GM18508 (cell line): ENCODE measurements around the gene TSGA10IP.

Experiments
- ATAC-seq: cut with Tn5 transposase; IDR thresholded peaks from one replicate; pipeline ENCODE4 v1.9.1; 2021; ENCODE audit warnings: moderate number of reproducible peaks; ENCODE audit not compliant: insufficient read depth, unreplicated experiment

The TSGA10IP gene

DNA sequence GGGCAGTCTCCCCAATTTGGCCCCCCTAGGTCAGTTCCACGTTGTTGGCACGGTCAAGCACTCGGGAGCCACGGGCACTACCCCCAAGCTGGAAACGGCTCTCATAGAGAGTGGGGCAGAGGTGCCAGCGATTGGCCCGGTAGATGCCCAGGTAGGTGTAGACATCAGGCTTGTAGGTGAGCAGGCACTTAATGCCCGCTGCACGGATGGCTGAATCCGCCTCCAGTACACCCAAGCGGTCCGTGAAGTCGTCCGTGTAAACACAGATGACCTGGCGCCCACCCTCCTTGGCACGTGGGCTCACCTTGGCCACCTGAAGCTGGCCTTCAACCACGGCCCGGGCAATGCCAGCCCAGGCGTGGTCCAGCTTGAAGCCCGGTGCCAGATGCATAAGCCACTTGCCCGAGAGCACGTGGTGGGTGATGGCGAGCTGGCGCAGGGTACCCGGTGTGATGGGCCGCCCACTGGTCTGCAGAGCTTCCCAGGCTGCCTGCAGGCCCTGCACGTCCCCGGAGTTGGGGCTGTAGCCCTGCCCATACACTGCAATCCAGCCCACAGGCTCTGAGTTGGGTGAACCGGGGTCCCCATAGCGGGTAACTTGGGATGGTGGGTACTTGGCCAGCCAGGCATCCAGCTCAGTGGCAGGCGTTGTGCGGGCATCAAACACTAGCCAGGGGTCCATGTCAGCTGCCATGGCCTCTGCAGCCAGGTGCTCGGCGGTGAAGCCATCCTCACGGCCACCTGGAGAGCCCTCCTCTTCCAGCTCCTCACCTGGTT lies 27.7 kb upstream of the TSGA10IP start:
- no peak for ATAC-seq

DNA sequence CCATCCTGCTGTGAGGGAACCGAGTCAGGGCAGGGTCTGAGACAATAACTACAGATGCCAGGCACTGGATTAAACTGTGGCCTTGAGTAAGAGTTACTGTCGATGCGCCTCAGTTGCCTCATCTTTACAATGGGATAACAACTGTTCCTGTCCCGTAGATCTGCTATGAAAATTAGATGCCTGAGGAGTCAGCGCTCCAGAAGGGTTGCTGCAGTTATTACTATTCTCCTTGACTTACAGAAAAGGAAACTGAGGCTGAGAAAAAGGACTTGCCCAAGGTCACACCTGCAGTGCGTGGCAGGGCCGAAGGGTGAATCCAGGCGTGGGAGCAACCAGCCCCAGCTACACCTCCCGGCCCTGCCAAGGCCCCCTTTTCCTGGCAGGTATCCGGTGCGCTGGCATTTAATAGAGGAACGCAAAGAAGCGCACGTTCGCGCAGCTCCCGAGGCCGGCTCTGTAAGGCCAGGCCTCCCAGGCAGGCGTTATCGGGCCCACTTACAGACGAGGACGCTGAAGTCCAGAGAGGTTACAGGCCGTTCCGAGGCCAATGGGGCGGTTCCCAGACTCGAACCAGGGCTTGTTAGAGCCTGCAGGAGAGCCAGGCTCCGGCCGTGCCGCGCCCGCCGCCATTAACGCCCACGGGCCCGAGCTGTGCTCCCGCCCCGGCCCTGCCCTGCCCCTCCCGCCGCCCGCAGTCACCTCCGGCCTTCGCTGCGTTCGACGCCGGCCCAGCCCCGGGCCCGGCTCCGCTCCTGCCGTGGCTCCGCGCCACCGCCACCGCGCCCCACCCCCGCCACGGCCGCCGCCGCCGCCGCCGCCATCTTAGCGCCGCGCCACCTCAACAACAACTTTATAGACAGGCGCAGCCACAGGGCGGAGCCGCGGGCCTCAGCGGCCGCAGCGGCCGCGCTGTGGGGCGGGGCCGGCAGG lies 26.8 kb upstream of the TSGA10IP start, which contains the start of gene C11orf68:
Gene C11orf68, minus strand, starts transcription at position 852 of the 930 bp plus-strand sequence. Its CDS starts 31 bp downstream, at position 821.
- ATAC-seq: peak; percentile 15

DNA sequence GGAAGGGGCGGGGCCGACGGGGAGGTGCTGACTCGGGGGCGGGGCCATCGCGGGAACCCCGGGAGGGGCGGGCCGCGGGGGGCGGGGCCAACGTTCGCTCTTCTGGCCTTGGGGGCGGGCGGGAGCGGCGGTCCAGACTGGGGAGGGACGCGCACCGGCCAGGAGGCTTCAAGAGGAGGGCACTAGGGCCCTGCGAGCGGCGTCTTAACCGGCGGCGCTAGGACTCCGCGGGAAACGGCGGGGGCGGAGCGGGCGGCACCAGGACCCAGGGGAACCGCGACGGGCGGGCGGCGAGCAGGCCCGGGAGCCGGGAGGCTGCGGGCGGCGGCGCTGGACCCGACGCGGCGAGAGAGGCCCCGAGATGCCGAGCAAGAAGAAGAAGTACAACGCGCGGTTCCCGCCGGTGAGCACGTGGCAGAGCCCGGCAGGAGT lies 26.1 kb upstream of the TSGA10IP start, which contains the start of gene DRAP1:
Gene DRAP1, plus strand, starts transcription at position 286 of the 432 bp plus-strand sequence. Its CDS starts 76 bp downstream, at position 362.
- peak; percentile 52 for ATAC-seq

DNA sequence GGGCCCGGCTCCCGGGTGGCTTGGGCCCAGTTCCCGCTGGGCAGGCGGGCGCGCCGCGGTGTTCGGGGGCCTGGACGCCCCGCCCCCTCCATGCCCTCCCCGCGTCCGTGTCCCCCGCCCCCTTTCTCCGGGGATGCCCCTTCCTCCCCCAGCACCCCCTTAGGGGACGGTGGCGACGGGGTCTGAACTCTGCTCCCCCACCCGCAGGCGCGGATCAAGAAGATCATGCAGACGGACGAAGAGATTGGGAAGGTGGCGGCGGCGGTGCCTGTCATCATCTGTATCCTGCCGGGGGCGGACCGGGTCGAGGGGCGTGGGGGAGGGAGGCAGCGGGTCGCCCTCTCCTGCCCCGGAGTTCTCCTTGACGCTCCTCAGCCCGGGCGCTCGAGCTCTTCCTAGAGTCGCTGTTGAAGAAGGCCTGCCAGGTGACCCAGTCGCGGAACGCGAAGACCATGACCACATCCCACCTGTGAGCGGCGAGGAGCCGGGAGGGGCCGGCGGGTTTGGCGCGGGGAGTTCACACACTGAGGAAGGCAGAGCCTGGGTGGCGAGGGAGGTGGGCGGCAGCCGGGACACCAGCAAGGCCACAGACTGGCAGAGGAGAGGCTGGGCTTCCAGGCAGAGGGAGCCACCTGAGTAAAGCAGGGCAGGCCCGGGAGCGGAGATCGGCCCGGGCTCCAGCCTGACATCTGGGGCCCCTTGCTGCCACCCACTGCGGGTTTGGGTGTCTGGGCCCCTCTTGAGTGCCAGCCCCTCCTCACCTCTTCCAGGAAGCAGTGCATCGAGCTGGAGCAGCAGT lies 25.5 kb upstream of the TSGA10IP start:
- ATAC-seq: peak; percentile 23

DNA sequence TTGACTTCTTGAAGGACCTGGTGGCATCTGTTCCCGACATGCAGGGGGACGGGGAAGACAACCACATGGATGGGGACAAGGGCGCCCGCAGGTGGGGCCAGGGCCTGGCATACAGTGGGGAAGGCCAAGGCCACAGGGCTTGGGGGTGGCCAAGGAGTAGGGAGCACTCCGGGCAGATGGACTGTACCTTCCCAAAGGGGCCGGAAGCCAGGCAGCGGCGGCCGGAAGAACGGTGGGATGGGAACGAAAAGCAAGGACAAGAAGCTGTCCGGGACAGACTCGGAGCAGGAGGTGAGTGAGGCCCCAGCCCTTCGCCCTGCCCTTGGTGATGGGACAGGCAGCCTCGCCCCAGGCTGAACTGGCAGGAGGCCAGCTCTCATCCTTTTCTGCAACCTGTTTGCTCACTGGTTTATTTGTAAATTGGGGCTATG lies 24.9 kb upstream of the TSGA10IP start:
- no peak for ATAC-seq

DNA sequence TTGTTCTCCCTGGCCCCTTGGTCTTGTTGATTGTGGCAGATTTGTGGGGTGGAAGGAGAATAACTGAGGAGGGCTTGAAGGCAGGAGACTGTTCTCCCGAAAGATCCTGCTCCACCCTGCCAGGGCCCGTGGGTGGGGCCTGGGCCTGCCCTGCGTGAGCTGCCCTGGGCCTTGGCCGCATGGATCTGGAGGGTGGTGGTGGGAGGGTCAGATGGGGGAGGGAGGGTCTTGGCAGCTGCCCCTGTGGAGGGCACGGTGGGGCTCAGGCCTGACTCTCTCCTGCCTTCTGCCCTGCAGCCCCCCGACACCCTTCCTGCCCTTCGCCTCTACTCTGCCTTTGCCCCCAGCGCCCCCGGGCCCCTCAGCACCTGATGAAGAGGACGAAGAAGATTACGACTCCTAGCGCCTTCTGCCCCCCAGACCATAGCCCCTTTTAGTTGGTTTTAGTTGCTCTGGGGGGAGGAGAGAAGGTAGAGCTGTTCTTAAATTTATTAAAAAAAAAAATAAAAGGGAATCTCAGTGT lies 24.2 kb upstream of the TSGA10IP start:
- ATAC-seq: no peak

DNA sequence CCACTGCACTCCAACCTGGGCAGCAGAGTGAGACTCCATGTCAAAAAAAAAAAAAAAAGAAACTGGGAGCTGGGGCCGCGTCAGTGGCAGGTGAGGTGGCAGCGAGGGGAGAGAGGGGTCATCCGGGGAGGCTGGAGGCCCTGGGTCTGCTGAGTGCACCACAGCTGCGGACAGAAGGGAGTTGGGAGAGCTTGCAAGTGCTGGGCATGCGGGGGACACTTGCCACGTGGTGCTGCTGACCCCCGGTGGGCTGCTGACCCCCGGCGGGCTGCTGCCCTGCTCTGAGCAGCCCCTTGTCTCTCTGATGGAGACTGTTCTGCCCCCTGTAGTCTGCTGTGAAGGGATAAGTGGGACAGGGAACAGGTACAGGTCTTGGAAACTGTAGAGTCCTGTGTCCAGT lies 23.4 kb upstream of the TSGA10IP start:
- ATAC-seq: no peak

DNA sequence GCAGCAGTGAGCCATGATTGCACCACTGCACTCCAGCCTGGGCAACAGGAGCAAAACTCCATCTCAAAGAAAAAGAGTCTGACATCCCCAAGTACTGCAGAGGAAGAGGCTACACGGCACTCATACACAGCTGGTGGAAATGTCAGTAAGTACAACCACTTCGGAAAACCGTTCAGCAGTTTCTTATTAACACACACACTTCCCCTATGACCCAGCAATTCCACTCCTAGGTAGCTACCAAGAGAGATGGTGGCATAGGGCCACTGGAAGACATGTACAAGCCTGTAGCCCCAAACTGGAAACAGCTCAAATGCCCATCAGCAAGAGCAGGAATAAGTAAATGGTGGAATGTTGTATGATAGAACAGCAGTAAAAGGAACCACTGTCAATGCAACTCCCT lies 22.7 kb upstream of the TSGA10IP start:
- no peak for ATAC-seq

DNA sequence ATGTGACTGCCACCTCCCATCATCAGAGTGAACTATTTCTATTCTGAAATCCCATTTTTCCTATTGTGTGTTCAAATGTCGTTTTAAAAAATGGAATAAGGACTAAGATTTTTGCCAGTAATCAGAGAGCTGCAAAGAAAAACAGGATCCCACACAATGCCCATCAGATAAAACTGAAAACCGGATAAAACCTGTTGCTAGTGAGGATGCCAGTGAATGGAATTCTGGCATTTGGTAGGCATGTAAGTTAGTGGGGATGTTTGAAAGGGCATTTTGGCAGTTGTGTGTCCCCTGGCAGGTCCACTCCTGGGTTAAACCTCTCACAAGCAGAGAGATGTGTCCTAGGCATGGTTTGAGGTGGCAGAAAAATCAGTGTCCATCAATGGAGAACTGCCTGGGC lies 19.9 kb upstream of the TSGA10IP start:
- no peak for ATAC-seq

DNA sequence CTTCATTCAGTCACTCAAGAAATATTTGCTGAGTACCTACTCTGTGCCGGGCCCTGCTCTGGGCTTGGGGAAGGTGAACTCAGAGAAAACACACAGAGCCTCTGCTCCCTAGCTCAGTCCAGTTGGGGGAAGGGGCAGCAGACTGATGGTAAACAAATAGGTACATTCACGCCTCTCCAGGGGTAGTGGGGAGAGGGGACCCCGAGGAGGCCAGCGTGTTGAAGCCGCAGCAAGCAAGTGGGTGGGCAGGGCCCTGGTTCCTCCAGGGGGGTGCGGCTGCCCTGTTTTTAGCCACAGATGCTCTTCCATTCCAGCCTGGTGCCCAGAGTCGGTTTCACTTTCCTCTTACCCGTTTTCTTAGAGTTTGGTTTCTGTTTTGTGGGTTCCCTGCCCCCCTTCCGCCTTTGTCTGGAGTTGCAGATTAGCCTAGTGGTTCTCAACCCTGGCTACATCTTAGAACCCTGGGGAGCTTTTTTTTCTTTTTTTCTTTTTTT lies 17.3 kb upstream of the TSGA10IP start:
- no peak for ATAC-seq

DNA sequence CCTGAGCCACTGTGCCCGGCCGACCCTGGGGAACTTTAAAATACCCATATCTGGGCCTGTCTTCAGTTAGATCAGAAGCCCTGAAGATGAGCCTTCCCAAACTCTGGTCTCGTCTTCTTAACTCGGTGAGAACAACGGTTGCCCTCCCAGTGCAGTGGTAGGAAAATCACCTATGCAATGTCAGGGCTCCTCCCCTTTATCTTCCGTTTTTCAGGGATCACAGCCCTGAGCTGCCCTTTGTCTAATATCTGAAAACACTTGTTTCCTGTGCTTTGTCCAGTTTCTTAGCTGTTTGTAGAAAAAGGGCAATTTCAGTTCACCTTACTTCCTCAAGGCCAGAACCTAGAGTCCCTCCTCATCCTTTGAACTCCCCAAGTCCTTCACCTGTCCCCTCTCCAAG lies 16.6 kb upstream of the TSGA10IP start:
- no peak for ATAC-seq

DNA sequence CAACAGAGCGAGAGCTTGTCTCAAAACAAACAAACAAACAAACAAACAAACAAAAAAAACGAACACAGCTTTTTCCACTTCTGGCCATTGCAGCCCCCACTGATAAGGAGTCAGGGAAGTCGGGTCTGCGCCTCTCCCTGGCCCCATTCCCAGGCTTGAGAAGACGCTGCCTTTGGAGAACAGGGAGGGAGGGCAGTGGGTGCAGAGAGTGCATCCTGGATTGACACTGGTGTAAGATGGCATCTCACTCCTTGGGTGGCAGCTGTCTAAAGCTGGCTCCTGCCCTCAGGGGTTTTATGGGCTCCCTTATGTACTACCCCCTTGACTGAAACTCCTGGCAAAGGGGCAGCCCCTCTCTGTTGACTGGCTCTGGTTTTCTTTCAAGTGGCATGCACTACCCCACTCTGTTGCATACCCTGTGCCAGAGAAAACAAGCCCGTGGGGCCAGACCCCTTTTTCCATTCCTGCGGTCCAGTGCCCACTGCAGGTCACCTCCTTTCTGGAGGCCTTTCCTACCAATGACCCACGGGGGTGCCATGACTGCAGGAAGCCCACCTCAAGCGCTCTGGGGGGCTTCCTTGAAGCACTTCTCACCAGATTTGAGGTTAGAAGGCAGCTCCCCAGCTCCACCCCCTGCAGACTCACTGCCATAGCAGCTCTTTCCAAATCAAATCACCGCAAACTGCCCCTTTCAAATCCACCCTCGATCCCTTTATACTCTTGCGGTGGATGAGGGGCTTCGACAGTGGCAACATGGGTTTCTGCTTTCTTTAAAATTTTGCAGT lies 13.3 kb upstream of the TSGA10IP start:
- ATAC-seq: no peak

DNA sequence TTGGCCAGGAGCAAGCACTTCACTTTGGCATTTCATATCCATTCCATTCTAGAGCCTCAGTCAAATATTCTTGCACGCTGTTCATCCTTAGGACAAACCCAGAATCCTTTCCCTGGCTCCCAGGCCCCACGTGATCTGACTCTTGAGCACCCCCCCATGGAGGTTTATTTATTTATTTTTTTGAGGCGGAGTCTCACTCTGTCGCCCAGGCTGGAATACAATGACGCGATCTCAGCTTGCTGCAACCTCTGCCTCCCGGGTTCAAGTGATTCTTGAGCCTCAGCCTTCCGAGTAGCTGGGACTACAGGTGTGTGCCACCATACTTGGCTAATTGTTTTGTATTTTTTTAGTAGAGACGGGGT lies 12.7 kb upstream of the TSGA10IP start:
- no peak for ATAC-seq

DNA sequence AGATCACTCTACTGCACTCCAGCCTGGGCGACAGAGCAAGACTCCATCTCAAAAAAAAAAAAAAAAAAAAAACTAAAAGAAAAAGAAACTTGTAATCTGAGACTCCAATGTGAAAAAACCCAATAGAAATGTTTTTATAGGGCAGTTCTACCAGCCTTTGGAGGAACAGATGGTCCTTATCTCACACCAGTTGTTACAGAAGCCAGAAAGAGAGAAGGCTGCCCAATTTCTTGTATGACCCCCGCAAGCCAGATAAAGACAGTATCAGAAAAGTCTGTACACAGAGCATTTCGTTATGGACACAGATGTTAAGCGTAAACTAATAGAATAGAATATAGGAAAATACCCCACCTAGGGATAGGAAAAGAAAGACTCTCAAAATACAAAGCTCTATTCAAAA lies 11.3 kb upstream of the TSGA10IP start:
- ATAC-seq: no peak

DNA sequence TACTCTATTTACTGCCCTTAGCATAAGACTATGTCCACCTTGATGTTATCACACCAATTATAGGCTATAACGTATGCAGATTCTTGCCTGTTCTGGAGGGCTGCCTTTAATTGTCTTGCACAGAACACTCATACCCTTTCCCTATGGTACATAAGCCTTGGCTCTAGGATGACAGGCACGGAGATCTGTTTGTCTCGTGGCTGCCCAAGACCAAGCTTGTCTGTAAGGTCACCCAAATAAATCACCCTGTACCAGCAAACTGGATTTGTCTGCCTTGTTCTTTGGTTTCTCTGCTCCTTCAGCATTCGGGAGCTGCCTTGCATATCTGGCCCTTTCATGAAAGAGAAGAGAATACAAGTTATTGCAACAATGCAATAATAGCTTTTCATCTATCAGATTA lies 7.5 kb upstream of the TSGA10IP start:
- no peak for ATAC-seq

DNA sequence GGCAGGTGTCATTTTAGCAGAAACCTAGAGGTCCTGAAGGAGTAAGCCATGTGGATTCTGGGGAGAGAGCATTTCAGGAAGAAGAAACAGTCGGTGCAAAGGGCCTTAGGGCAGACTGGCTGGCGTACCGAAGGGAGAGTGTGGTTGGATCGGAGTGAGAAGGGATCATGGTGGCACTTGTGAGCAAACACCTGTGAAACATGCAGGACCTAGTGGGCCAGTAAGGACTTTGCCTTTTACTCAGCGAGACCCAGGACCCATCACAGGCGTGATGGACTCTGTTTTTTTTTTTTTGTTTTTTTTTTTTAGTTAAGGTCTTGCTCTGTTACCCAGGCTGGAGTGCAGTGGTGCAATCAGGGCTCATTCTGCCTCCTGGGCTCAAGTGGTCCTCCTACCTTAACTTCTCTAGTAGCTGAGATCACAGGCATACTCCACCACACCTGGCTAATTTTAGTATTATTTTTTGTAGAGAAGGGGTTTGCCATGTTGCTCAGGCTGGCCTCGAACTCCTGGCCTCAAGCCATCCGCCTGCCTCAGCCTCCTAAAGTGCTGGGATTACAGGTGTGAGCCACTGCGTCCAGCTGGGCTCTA lies 3.5 kb upstream of the TSGA10IP start:
- ATAC-seq: no peak

DNA sequence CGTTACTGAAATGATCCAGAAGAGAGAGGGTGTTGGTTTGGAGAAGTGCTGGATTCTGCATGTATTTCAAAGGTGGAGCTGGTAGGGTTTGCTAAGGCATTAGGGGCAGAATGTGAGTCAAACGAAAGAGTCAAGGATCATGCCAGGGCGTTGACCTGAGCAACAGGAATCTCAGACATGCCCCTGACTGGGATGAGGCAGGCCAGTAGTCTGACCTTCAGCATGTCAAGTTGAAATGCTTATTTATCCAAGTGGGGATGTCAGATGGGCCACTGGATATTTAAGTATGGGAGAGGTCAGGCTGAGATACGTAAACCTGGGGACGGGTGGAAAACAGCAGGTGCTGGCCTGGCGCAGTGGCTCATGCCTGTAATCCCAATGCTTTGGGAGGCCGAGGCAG lies 2.7 kb upstream of the TSGA10IP start:
- ATAC-seq: no peak

DNA sequence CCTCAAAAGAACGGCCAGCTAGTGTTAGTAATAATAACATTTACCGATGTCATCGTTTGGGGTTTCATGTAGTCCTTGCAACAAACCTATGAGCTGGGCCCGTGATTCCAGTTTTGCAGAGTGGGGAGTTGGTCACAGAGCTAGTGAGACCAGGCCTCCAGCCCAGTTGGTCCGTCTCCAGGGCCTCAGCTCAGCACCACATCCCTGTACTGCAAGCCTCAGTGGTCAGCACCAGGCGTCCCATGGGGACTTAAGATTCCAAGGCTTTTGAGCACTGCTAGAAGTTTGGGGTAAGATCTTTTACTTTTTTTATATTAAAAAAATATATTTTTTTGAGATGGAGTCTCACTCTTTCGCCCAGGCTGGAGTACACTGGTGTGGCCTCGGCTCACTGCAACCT lies 1.1 kb upstream of the TSGA10IP start:
- ATAC-seq: no peak

DNA sequence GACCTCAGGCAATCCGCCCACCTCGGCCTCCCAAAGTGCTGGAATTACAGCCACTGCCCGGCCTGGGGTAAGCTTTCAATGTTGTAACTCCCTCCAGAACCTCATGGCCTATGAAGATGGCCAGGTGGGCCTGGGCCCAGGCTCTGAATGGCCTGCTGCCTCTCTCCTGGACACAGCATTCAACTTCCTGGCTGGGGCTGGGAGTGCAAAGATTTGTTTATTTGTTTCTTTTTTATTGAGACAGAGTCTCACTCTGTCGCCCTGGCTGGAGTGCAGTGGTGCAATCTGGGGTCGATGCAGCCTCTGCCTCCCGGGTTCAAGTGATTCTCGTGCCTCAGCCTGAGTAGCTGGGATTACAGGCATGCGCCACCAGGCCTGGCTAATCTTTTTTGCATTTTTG lies 513 bp upstream of the TSGA10IP start:
- no peak for ATAC-seq
